Retina (tissue), 1 donor: ENCODE measurements around the gene ADGB.
"Not testable (repeated sequence)": the region's sequence is repeated elsewhere in the genome, so short reads cannot be mapped to it uniquely, and the experiment has no call there.

ENCODE experiments used
- DNase-seq: peaks from one replicate; pipeline ENCODE4 v3.0.0-alpha.2; 2016

Gene ADGB

GRCh38 chr6:146827216-146827928, 228.6 kb downstream of the ADGB start:
- DNase-seq = no peak

- DNase-seq = no peak
Measured at GRCh38 chr6:146829792-146830565, 231.2 kb downstream of the ADGB start.

- no peak for DNase-seq
Measured at GRCh38 chr6:146833157-146833556, 234.4 kb downstream of the ADGB start.

- no peak for DNase-seq
Measured at GRCh38 chr6:146840216-146840615, 241.4 kb downstream of the ADGB start.

GRCh38 chr6:146840641-146841040, 241.9 kb downstream of the ADGB start:
- DNase-seq = no peak

GRCh38 chr6:146847426-146847825, 248.7 kb downstream of the ADGB start:
- no peak for DNase-seq

- no peak for DNase-seq
Measured at GRCh38 chr6:146850238-146850896, 251.6 kb downstream of the ADGB start.

GRCh38 chr6:146850981-146851380, 252.2 kb downstream of the ADGB start:
- DNase-seq = no peak

GRCh38 chr6:146851837-146852236, 253.1 kb downstream of the ADGB start:
- DNase-seq = no peak

- not testable (repeated sequence) for DNase-seq
Measured at GRCh38 chr6:146854521-146855255, 255.9 kb downstream of the ADGB start.

GRCh38 chr6:146855889-146856288, 257.1 kb downstream of the ADGB start:
- no peak for DNase-seq

GRCh38 chr6:146856296-146856695, 257.5 kb downstream of the ADGB start:
- DNase-seq = no peak

GRCh38 chr6:146857180-146857979, 258.6 kb downstream of the ADGB start:
- DNase-seq = peak; percentile 94

GRCh38 chr6:146857980-146858347, 259.2 kb downstream of the ADGB start:
- no peak for DNase-seq

GRCh38 chr6:146859206-146859605, 260.4 kb downstream of the ADGB start:
- no peak for DNase-seq

GRCh38 chr6:146859795-146860495, 261.2 kb downstream of the ADGB start:
- DNase-seq = no peak

GRCh38 chr6:146860583-146860982, 261.8 kb downstream of the ADGB start:
- no peak for DNase-seq

- DNase-seq = no peak
Measured at GRCh38 chr6:146861029-146861563, 262.3 kb downstream of the ADGB start.

- DNase-seq = no peak
Measured at GRCh38 chr6:146861716-146862115, 262.9 kb downstream of the ADGB start.

- DNase-seq = no peak
Measured at GRCh38 chr6:146862508-146862919, 263.7 kb downstream of the ADGB start.

GRCh38 chr6:146864300-146864699, 265.5 kb downstream of the ADGB start:
- no peak for DNase-seq
